Cardiac septum (tissue), 1 donor: ENCODE measurements around the gene C1orf210. TPM values are rescaled to one million over a fixed set of nuclear protein-coding genes. Genes with fewer than 3 reads are reported as not detected.

Experiments used
- DNase-seq: peaks from one replicate; pipeline ENCODE4 v3.0.0-alpha.2; 2020; ENCODE audit warnings: low spot score
- intact Hi-C: fragments of 100-400 bp; cut with DNase I; formaldehyde crosslinking; loops from one replicate; pipeline ENCODE4 v1.14.0; 2022
- total RNA-seq: library from RNA; stranded (reverse); fragmentation: NEBNext Ultra II Directional; extraction: Animal tissue kit (Norgen Biotek cat#: 25700); gene quantifications from one replicate; pipeline ENCODE4 v1.2.1, GENCODE V29; 2021
- donor health status: DM: no; HTN: no; CAD: no.

C1orf210 gene
- total RNA-seq, 1 donor from 2014 or later: not detected

GRCh38 chr1:43234267-43234666, 51.1 kb downstream of the C1orf210 start:
- intact Hi-C loops: no loop called here
- no peak for DNase-seq

- intact Hi-C loops: no loop called here
- no peak for DNase-seq
Measured at GRCh38 chr1:43233631-43234030, 51.8 kb downstream of the C1orf210 start.

- intact Hi-C loops: no loop called here
- no peak for DNase-seq
Measured at GRCh38 chr1:43232482-43232881, 52.9 kb downstream of the C1orf210 start.

- DNase-seq: no peak
- intact Hi-C loops: no loop called here
Measured at GRCh38 chr1:43232074-43232473, 53.3 kb downstream of the C1orf210 start.

Other genes starting within 250 kb of the C1orf210 start
- gene EBNA1BP2, start 113.3 kb downstream of the C1orf210 start, total RNA-seq: 26.7 TPM
- 0.13 TPM for gene CFAP57, start 113.3 kb downstream of the C1orf210 start, total RNA-seq
- gene TMEM125, start 15.6 kb downstream of the C1orf210 start, total RNA-seq: not detected
- 27.7 TPM for gene TIE1, start 15.4 kb upstream of the C1orf210 start, total RNA-seq
- gene MPL, start 52.2 kb upstream of the C1orf210 start, total RNA-seq: 1.6 TPM
- 0.78 TPM for gene CDC20, start 73.4 kb upstream of the C1orf210 start, total RNA-seq
- gene ELOVL1, start 82.4 kb upstream of the C1orf210 start, total RNA-seq: 37.8 TPM
- 17.9 TPM for gene MED8, start 104.2 kb upstream of the C1orf210 start, total RNA-seq
- gene SZT2, start 104.3 kb upstream of the C1orf210 start, total RNA-seq: 35.7 TPM
- 26.3 TPM for gene HYI, start 168.3 kb upstream of the C1orf210 start, total RNA-seq
- gene PTPRF, start 245.3 kb upstream of the C1orf210 start, total RNA-seq: 9.1 TPM